HepG2 (cell line): ENCODE data around the gene HOXA9. TPM values are rescaled to one million over a fixed set of nuclear protein-coding genes. Genes with fewer than 3 reads are reported as not detected.

Source experiments
- ATAC-seq: fragments of 200-7000 bp; cut with Tn5 transposase; 3 replicates; pipeline ENCODE4 v1.9.1; 2020; ENCODE audit warnings: mild to moderate bottlenecking, moderate library complexity
- BruUV-seq: library from RNA; stranded (reverse); fragments of 400-500 nt; replicated peaks from 2 replicates; lab custom pipeline; 2021; lab: Mats Ljungman, UMichigan
- CTCF ChIA-PET: fragments of 300-600 bp; formaldehyde crosslinking; extraction: SDS; loops from one replicate; lab custom pipeline; 2021; ENCODE audit warnings: low total read pairs, inconsistent platforms, low intra/inter-chr PET ratio; lab: Yijun Ruan, JAX
- POLR2A ChIA-PET: fragments of 350-600 bp; sonication (Branson Sonifier 250); formaldehyde crosslinking; loops from one replicate; lab custom pipeline; 2020; ENCODE audit warnings: antibody characterized with exemption, inconsistent platforms; lab: Yijun Ruan, JAX
- DNase-seq: peaks from one replicate; pipeline ENCODE4 v3.0.0-alpha.2; 2015; ENCODE audit warnings: low spot score
- FAIRE-seq: peaks from 3 replicates; lab custom pipeline; 2011; peaks lifted over from hg19 to GRCh38; lab: Jason Lieb, UNC
- H2AFZ ChIP-seq: one replicate; pipeline ENCODE4 v1.6.1; 2011; ENCODE audit warnings: low read length, inconsistent platforms
- H3K27ac ChIP-seq: fragments of 300-600 bp; 3 replicates; pipeline ENCODE4 v1.8.0; 2011; ENCODE audit warnings: mixed run types, mild to moderate bottlenecking, mixed read lengths, low read length, inconsistent platforms; ENCODE audit not compliant: insufficient read depth; ENCODE audit errors: extremely low read length
- H3K27me3 ChIP-seq, 2 experiments: fragments of 200-600 bp in 1 of 2; 2 replicates in 1 of 2; 3 replicates in 1 of 2; pipeline versions ENCODE4 v1.6.0 to v1.8.0; 2011; ENCODE audit warnings: low read length in 2 of 2, mild to moderate bottlenecking in 2 of 2, moderate library complexity in 2 of 2, inconsistent platforms in 1 of 2; ENCODE audit not compliant: insufficient read depth in 2 of 2, control insufficient read depth in 1 of 2
- H3K36me3 ChIP-seq, 2 experiments: fragments of 200-600 bp in 1 of 2; replicated peaks in 1 of 2; 2 replicates in 1 of 2; 3 replicates in 1 of 2; pipeline versions ENCODE4 v1.5.1 to v1.8.0; 2011; ENCODE audit warnings: low read length in 2 of 2, inconsistent platforms in 1 of 2; ENCODE audit not compliant: insufficient read depth in 2 of 2, control insufficient read depth in 1 of 2
- H3K4me1 ChIP-seq: 2 replicates; pipeline ENCODE4 v1.5.1; 2012; ENCODE audit warnings: low read length, inconsistent platforms; ENCODE audit not compliant: insufficient read depth
- H3K4me2 ChIP-seq: 2 replicates; pipeline ENCODE4 v1.6.0; 2011; ENCODE audit warnings: low read depth, low read length, inconsistent platforms
- H3K4me3 ChIP-seq, 3 experiments: fragments of 200-600 bp in 1 of 3; sonication (generic), shearing (Covaris generic) in 1 of 3; replicated peaks in 1 of 3; 2 replicates each; pipeline ENCODE4 v1.5.1; 2011 to 2016; ENCODE audit warnings: low read length in 3 of 3, inconsistent platforms in 2 of 3, low read depth in 2 of 3, mild to moderate bottlenecking in 2 of 3, control low read depth in 1 of 3, mixed read lengths in 1 of 3; ENCODE audit not compliant: insufficient read depth in 1 of 3
- H3K79me2 ChIP-seq: one replicate; pipeline ENCODE4 v1.6.1; 2011; ENCODE audit warnings: low read length, inconsistent platforms; ENCODE audit not compliant: insufficient read depth
- H3K9ac ChIP-seq: 2 replicates; pipeline ENCODE4 v1.6.0; 2011; ENCODE audit warnings: mild to moderate bottlenecking, low read depth, low read length, inconsistent platforms; ENCODE audit not compliant: insufficient read depth
- H3K9me3 ChIP-seq: 2 replicates; pipeline ENCODE4 v1.5.1; 2012; ENCODE audit warnings: mild to moderate bottlenecking, low read length
- H4K20me1 ChIP-seq: 2 replicates; pipeline ENCODE4 v1.6.0; 2011; ENCODE audit warnings: inconsistent platforms, mild to moderate bottlenecking, low read length, moderate library complexity; ENCODE audit not compliant: insufficient read depth
- CTCF ChIP-seq: sonication (generic); formaldehyde crosslinking; IDR thresholded peaks from 2 replicates; pipeline ENCODE4 v1.5.0; 2020; ENCODE audit warnings: mild to moderate bottlenecking, missing genetic modification reagents, moderate library complexity
- GLI4 ChIP-seq: sonication (generic); formaldehyde crosslinking; IDR thresholded peaks from 2 replicates; pipeline ENCODE4 v1.5.1; 2020; ENCODE audit warnings: missing genetic modification reagents, mild to moderate bottlenecking, moderate library complexity, borderline replicate concordance
- HMGXB4 ChIP-seq, 2 experiments: sonication (generic) in 1 of 2; formaldehyde crosslinking in 1 of 2; IDR thresholded peaks; 2 replicates each; pipeline versions ENCODE4 v1.4.0 to v1.6.1; 2018 to 2020; ENCODE audit warnings: missing genetic modification reagents in 2 of 2, borderline replicate concordance in 1 of 2, low read depth in 1 of 2, mild to moderate bottlenecking in 1 of 2, missing biosample characterization in 1 of 2
- HNF4A ChIP-seq: sonication (generic); formaldehyde crosslinking; IDR thresholded peaks from 2 replicates; pipeline ENCODE4 v1.4.0; 2020; ENCODE audit warnings: missing genetic modification reagents
- MXD3 ChIP-seq: IDR thresholded peaks from 2 replicates; pipeline ENCODE4 v1.6.1; 2016; ENCODE audit warnings: mild to moderate bottlenecking, missing biosample characterization, missing genetic modification reagents
- PHF21A ChIP-seq: sonication (generic); formaldehyde crosslinking; IDR thresholded peaks from 2 replicates; pipeline ENCODE4 v1.5.0; 2020; ENCODE audit warnings: mild to moderate bottlenecking, missing genetic modification reagents
- PHF5A ChIP-seq: IDR thresholded peaks from one replicate; pipeline ENCODE4 v1.6.1; 2018; ENCODE audit warnings: low read depth, missing genetic modification reagents; ENCODE audit not compliant: unreplicated experiment
- POLR2G ChIP-seq: fragments of 200-400 bp; formaldehyde crosslinking; IDR thresholded peaks from 2 replicates; pipeline ENCODE4 v1.6.1; 2018; ENCODE audit warnings: mild to moderate bottlenecking, low read depth, low read length, moderate library complexity
- RARG ChIP-seq: sonication (generic); formaldehyde crosslinking; IDR thresholded peaks from 2 replicates; pipeline ENCODE4 v1.4.0; 2020; ENCODE audit warnings: low read depth, mild to moderate bottlenecking, missing genetic modification reagents
- RELA ChIP-seq: sonication (generic); formaldehyde crosslinking; IDR thresholded peaks from 2 replicates; pipeline ENCODE4 v1.4.0; 2020; ENCODE audit warnings: missing genetic modification reagents
- RFX3 ChIP-seq: IDR thresholded peaks from 2 replicates; pipeline ENCODE4 v1.6.1; 2016; ENCODE audit warnings: missing biosample characterization, missing genetic modification reagents
- RFXANK ChIP-seq: IDR thresholded peaks from 2 replicates; pipeline ENCODE4 v1.6.1; 2016
- SALL1 ChIP-seq: sonication (generic); formaldehyde crosslinking; IDR thresholded peaks from 2 replicates; pipeline ENCODE4 v1.8.0; 2022; ENCODE audit warnings: mild to moderate bottlenecking, missing genetic modification reagents
- SAP130 ChIP-seq: IDR thresholded peaks from 2 replicates; pipeline ENCODE4 v1.6.1; 2016; ENCODE audit warnings: low read depth
- SIN3B ChIP-seq: fragments of 150-350 bp; IDR thresholded peaks from 2 replicates; pipeline ENCODE4 v1.6.1; 2014; ENCODE audit warnings: low read length
- TMF1 ChIP-seq: sonication (generic); formaldehyde crosslinking; IDR thresholded peaks from 2 replicates; pipeline ENCODE4 v1.8.1; 2022; ENCODE audit warnings: low read depth, missing genetic modification reagents
- YY1 ChIP-seq: IDR thresholded peaks from 2 replicates; pipeline ENCODE4 v1.6.1; 2011; ENCODE audit warnings: low read length, low read depth, moderate library complexity, mild to moderate bottlenecking; ENCODE audit not compliant: insufficient read depth, insufficient replicate concordance
- ZBTB7B ChIP-seq: sonication (generic); formaldehyde crosslinking; IDR thresholded peaks from 2 replicates; pipeline ENCODE4 v1.4.0; 2020; ENCODE audit warnings: missing genetic modification reagents
- ZFX ChIP-seq: sonication (generic); formaldehyde crosslinking; IDR thresholded peaks from 2 replicates; pipeline ENCODE4 v1.4.0; 2020; ENCODE audit warnings: mild to moderate bottlenecking, low read depth, missing genetic modification reagents, moderate library complexity
- ZFY ChIP-seq: sonication (generic); formaldehyde crosslinking; IDR thresholded peaks from 2 replicates; pipeline ENCODE4 v1.4.0; 2020; ENCODE audit warnings: missing genetic modification reagents
- ZNF10 ChIP-seq: sonication (generic); formaldehyde crosslinking; IDR thresholded peaks from 2 replicates; pipeline ENCODE4 v1.4.0; 2020; ENCODE audit warnings: mild to moderate bottlenecking, low read depth, missing genetic modification reagents, borderline replicate concordance
- ZNF674 ChIP-seq: sonication (generic); formaldehyde crosslinking; IDR thresholded peaks from 2 replicates; pipeline ENCODE4 v1.5.0; 2020; ENCODE audit warnings: low read depth, mild to moderate bottlenecking, missing genetic modification reagents
- WGBS: methylation state at CpG from one replicate; pipeline ENCODE4 v1.1.6; 2017; ENCODE audit warnings: low lambda C conversion rate; 5-methylcytosine and 5-hydroxymethylcytosine counted together
- in situ Hi-C: cut with HindIII; loops from 2 replicates; pipeline ENCODE4 v1.10.0; 2017; ENCODE audit warnings: low pct_unique_long_range_greater_than_20kb; ENCODE audit not compliant: extremely low pct_ligation_motif_present
- intact Hi-C: fragments of 100-400 bp; cut with micrococcal nuclease; formaldehyde crosslinking; loops from one replicate; pipeline ENCODE4 v1.10.0; 2022; ENCODE audit not compliant: unreplicated experiment
- polyA plus RNA-seq, 8 experiments: library from polyadenylated mRNA; depleted of rRNA in 3 of 8; stranded (reverse) in 7 of 8; unstranded in 1 of 8; fragments of >200 nt; fragmentation: Illumina TruSeq in 4 of 8; extraction: Trizol in 4 of 8; gene quantifications; 2 replicates each; pipeline versions ENCODE4 v1.2.1 to v1.2.3, GENCODE V29; 2011 to 2016; ENCODE audit warnings: low read depth in 4 of 8, missing spikeins in 1 of 8, mixed read lengths in 1 of 8; ENCODE audit not compliant: insufficient read depth in 1 of 8
- total RNA-seq, 5 experiments: library from RNA; depleted of rRNA; stranded (reverse); fragments of >200 nt; fragmentation: Illumina TruSeq; extraction: Trizol; gene quantifications; 2 replicates each; pipeline ENCODE4 v1.2.3, GENCODE V29; 2016; ENCODE audit warnings: low read depth in 1 of 5

HOXA9 gene
- total and polyA plus RNA-seq, 2 of the 13 experiments (the other 11 are each of a cell fraction or from before 2014, with no cell fraction given) = not detected

GRCh38 chr7:27141923-27142579, 23.3 kb downstream of the HOXA9 start:
- Histone ChIP-seq H3K79me2 (no peaks in the 10 kb centered on the region), H3K4me2 (peak overlapping the region; percentile 70), H4K20me1 (no peaks in the 10 kb centered on the region), H3K27ac (peak overlapping the region; percentile 60), H3K9ac (peak overlapping the region; percentile 67), H2AFZ (no peak overlapping the region), H3K4me1 (peaks cover 9% of the 10 kb centered on the region), H3K9me3 (no peaks in the 10 kb centered on the region), H3K4me3 (peak overlapping the region; percentile 70 to 79 (median 76)), H3K36me3 (no peaks in the 10 kb centered on the region; a peak in 2 of 5 replicates), H3K27me3 (no peaks in the 10 kb centered on the region)
- peak; percentile 72 for ATAC-seq
- intact Hi-C loops = loop anchor here (5.0 kb wide), 1 partner anchor 765 kb away; no protein-coding TSS in a partner anchor
- ChIA-PET POLR2A (interaction anchor here (0.9 to 2.7 kb wide), 8 partner anchors 9 to 682 kb away, joined by 3 to 13 read pairs (median 7); partner anchors contain the start of genes HOXA4 and SKAP2), CTCF (no interaction called here)
- WGBS = 62% methylated on average over 30 of the region's 30 CpGs
- FAIRE-seq = no peak
- in situ Hi-C loops = no loop called here
- peak; percentile 63 for DNase-seq
- no TSS peak for BruUV-seq
- TF ChIP-seq RFX3 (CRISPR knock-in tag) (no peak), SAP130 (CRISPR knock-in tag) (peak; percentile 55), RELA (no peak), HMGXB4 (CRISPR knock-in tag; IDR thresholded peaks at IDR 0.05; ENCODE audit: borderline replicate concordance in 1 of 2, low read depth in 1 of 2) (peak in 1 of 2 experiments; percentile 67; a peak in 2 of 4 replicates), GLI4 (CRISPR knock-in tag) (no peak), CTCF (CRISPR knock-in tag) (peak; percentile 31; the same call in 1 of the 2 replicates), ZFX (CRISPR knock-in tag) (peak; percentile 65), POLR2G (peak; percentile 55), MXD3 (CRISPR knock-in tag) (0 out of 2 replicates have a peak, but pooled peaks have one; percentile 4), YY1 (peak; percentile 6), HNF4A (CRISPR knock-in tag) (peak; percentile 48), ZFY (CRISPR knock-in tag) (peak; percentile 59), ZNF10 (CRISPR knock-in tag) (no peak), SALL1 (CRISPR knock-in tag) (peak; percentile 22; the same call in 1 of the 2 replicates), PHF21A (CRISPR knock-in tag) (0 out of 2 replicates have a peak, but pooled peaks have one; percentile 18), ZNF674 (no peak), TMF1 (CRISPR knock-in tag) (no peak), SIN3B (no peak), ZBTB7B (CRISPR knock-in tag) (0 out of 2 replicates have a peak, but pooled peaks have one; percentile 1), RARG (no peak), RFXANK (no peak), PHF5A (CRISPR knock-in tag) (no peak)
